MM.1S (cell line): ENCODE measurements around the gene ARPC5.

Source experiments
- CTCF ChIP-seq: fragments of 300-600 bp; sonication (generic); IDR thresholded peaks from 2 replicates; pipeline ENCODE4 v1.5.1; 2016; ENCODE audit warnings: antibody characterized with exemption, low read length, mixed read lengths
- EZH2phosphoT487 ChIP-seq: fragments of 300-600 bp; sonication (generic); IDR thresholded peaks from 2 replicates; pipeline ENCODE4 v1.6.1; 2018; ENCODE audit warnings: antibody characterized with exemption, low read length

- TF ChIP-seq CTCF (no peak), EZH2phosphoT487 (no peak)
Observed at GRCh38 chr1:183630748-183631147, 4.8 kb downstream of the ARPC5 start.
